NCI-H146 treated with DMSO at 0.1 percent for 48 hours (cell line): Measurements from ENCODE around the gene CALML6.

Experiments used
- DNase-seq: peaks from one replicate; lab custom pipeline; 2025; ENCODE audit not compliant: unreplicated experiment; lab: John Stamatoyannopoulos, UW

Gene CALML6

GRCh38 chr1:1941868-1942752 is 27.1 kb downstream of the CALML6 start:
- DNase-seq: no peak

DNA sequence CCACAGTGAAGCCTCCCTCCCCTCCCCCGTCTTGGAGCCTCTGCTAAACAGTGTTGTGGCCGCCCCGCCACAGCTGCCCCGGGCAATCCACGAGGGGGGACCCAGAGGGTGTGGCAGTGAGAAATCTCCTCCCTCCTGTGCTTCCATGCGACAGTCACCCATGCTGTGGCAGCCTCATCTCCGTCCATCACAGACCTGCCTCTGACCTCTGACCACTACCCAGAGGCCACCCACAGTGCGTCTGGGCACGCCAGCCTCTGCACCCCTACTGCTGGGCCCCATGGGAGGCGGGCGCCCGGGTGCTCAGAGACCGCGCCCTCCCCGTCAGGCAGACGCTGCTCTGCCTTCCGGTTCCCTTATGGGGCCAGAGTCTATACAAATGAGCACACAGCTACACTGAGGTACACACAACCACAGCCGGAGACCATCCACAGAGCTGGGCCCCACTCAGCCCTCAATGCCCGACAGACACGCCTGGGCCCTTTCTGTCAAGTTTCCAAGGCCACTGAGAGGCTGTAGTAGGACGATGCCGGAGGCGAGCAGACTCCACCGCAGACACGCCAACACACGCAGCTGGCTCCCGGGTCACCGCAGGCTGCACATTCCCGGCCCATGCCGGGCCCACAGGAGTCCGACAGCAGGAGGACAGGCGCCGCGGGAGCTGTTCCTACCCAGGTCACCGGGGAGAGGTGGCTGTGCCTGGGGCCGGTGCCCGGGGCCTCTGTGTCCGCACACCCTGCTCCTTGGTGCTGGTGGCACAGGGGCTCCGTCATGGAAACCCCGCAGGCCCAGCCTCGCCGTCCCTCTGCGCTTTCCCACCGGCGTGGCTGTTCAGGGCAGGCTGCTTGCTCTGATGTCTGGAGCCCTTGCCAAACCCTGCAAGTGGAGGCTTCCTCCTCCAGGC is 27.9 kb downstream of the CALML6 start:
- DNase-seq: no peak

GRCh38 chr1:1943834-1944570 is 28.9 kb downstream of the CALML6 start:
- peak; percentile 2 for DNase-seq

- DNase-seq: no peak
Measured at GRCh38 chr1:1945782-1946393, 30.8 kb downstream of the CALML6 start.

- no peak for DNase-seq
Measured at GRCh38 chr1:1946540-1946939, 31.5 kb downstream of the CALML6 start.

DNA sequence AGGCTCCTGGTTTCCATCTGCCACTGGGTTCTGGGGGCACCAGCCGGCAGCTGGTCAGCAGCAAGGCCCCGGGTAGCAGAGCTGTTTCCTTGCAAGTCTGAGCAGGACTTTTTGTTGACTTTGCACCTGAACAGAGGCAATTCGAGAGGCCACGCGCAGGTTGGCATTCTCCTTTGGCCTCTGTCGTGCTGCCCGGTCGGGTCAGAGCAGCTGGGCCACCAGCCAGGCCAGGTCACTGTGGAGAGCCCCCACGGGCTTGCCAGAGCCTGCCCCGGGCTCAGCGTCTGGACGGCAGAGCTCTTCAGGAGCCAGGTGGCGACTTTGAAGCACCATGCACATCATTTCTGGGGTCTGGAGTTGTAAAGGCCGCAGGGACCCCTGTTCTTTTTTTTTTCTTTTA is 32.4 kb downstream of the CALML6 start:
- DNase-seq: no peak

GRCh38 chr1:1948783-1949182 is 33.7 kb downstream of the CALML6 start:
- no peak for DNase-seq

DNA sequence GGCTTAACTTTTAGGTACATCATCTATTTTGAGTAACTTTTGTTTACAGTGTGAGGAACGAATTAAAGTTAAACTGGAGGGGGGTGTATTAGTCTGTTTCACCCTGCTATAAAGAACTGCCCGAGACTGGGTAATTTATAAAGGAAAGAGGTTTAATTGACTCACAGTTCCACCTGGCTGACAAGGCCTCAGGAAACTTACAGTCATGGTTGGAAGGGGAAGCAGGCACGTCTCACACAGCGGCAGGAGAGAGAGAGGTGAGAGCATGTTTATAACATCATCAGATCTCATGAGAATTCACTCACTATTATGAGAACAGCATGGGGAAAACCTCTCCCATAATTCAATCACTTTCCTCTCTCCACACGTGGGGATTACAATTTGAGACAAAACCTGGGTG is 35.9 kb downstream of the CALML6 start:
- no peak for DNase-seq

DNA sequence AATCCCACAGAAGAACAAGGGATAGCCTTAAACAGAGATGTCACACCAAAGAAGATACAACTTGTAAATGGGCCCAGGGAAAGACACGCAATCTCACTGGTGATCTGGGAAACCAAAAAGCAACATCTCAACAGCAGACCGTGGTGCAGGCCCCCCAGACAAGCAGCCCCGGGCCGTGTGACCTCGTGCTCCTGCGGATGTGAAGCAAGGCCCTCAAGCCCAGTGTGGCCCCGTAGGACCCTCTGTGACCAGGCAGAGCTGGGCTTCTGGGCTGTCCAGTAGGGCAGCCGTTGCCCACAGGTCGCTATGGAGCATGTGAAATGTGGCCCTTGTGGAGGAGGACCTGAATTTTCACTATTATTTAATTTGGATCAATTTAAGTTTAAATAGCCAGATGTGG is 39.0 kb downstream of the CALML6 start:
- no peak for DNase-seq

- no peak for DNase-seq
Measured at GRCh38 chr1:1954831-1955441, 39.9 kb downstream of the CALML6 start.

- no peak for DNase-seq
Measured at GRCh38 chr1:1955621-1956094, 40.6 kb downstream of the CALML6 start.

- DNase-seq: peak; percentile 19
Measured at GRCh38 chr1:1956101-1956500, 41.0 kb downstream of the CALML6 start.

- no peak for DNase-seq
Measured at GRCh38 chr1:1956586-1957532, 41.8 kb downstream of the CALML6 start.

DNA sequence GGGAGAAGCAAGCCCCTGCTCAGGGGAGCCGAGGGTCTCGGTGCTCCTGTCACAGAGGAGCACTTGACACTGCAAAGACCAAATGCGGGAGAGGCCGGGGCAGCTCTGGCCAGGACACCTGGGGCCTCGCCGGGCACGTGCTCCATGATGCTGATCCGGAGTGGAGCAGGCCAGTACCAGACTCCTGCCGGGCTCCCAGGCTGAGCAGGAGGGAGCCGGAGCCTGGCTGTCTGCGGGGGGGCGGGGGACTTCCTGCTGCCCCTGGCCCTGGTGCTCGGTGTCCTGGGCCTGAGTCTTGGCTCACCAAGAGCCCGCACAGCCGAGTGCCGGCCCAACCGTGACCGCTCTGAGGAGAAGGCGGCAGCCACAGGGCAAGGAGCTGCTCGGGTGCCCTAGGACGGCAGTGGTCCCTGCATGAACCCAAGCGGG is 42.5 kb downstream of the CALML6 start:
- no peak for DNase-seq

DNA sequence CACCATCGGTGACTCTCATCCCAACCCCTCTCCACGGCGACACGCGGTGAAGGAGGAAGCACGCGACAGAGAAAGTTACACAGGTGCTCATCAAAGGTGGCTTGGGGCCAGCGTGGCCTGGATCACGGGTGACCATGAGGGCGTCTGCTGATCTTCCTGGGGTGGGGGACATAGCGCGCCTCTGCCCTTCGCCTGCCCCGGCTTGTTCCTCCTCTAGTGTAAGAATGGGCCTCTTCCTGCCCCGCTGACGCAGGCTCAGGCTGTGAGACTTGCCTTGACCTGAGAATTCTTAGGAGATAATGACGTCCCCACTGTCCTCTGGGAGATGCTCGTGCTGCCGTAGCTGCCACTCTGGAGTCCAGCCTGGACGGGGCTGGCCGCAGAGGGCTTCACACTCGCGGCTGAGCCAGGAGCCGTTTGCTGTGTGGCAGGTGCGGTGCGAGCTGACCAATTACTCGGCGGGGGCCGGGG is 43.0 kb downstream of the CALML6 start:
- DNase-seq: no peak

DNA sequence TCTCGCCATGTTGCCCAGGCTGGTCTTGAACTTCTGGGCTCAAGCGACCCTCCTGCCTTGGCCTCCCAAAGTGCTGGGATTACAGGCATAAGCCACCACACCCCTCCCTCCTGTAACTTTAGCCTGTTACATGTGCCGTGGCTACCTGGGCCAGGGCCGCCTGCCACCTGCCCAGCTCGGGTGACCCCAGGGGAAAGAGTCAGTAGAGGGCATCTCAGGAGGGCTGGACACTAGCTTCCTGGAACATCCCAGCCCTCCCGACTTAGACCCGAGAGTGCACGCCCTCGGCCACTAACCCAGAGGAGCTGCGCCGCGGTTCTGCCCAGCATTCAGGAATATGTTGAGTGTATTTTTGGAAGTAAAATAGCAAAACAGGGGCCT is 44.4 kb downstream of the CALML6 start:
- no peak for DNase-seq

DNA sequence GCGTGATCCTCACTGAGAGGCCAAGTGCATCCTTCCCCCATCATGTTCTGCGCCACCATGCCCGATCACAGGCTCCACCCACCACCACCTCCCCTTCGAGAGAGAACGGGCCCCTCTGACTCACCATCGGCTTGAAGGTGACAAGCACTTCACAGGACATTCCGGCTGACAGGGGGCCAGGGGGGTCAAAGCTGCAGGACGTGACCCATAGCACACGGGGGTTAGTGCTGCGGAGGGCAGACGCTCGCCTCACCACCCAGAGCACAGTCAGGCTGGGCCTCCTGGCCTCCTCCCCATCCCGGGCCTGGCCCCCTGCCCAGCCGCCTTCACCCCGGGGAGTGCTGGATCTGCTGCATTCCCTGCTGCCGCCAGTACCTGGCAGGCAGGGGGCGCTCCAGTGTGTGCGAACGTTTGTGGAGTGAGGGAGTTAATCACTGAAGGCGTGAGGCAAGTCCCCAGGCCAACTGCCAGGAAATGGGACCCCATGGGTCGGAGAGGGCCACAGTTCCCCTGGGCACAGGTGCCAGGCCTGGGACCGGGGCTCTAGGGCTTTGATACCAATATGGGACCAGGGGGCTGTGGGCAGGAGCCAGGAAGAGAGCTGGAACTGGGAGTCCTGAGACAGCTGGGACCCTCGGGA is 44.9 kb downstream of the CALML6 start:
- no peak for DNase-seq

DNA sequence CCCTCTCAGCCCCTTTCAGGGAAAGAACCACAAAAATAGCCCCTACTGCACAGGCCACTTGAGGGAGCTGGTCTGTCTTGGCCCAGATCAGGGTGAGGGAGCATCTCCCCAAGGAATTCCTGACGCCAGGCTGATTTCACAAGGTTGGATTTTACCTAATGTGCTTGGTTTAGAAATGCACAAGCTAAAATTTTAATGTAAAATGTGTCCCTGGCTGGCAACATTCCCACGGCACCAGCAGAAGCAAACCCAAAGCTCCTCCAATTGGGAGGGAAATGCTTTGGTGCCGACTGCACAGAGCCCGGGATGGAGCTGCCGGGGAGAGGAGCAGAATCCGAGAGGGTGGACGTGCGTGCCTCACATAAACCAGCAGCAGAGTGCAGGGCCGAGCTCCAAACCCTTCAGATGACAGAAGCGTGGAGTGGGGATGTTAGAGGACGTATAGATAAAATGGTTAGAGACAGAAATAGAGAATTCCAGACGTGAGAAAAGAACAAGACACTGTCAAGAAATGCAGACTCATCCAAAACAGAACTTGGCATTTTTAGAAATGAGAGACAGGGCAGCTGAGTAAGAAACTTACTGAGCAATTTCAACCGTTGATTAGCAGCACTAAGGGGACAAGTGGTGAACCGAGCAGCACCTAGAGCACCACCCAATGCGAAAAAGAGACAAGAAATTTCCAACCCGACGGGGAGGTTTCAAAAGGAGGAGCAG is 45.6 kb downstream of the CALML6 start:
- no peak for DNase-seq
